Measurements from ENCODE around the gene FAM222A.
"Not testable (repeated sequence)": the region's sequence is repeated elsewhere in the genome, so short reads cannot be mapped to it uniquely, and the experiment has no call there.

DNA sequence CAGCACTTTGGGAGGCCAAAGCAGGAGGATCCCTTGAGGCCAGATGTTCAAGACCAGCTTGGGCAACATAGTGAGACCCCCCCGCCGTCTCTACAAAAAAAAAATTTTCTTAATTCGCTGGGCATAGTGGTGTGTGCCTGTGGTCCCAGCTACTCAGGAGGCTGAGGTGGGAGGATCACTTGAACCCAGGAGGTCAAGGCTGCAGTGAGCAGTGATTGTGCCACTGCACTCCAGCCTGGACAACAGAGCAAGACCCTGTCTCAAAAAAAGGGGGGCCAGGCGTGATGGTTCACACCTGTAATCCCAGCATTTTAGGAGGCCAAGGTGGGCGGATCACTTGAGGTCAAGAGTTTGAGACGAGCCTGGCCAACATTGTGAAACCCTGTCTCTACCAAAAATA lies 19.0 kb upstream of the FAM222A start:
- TF ChIP-seq, protein P1, sequence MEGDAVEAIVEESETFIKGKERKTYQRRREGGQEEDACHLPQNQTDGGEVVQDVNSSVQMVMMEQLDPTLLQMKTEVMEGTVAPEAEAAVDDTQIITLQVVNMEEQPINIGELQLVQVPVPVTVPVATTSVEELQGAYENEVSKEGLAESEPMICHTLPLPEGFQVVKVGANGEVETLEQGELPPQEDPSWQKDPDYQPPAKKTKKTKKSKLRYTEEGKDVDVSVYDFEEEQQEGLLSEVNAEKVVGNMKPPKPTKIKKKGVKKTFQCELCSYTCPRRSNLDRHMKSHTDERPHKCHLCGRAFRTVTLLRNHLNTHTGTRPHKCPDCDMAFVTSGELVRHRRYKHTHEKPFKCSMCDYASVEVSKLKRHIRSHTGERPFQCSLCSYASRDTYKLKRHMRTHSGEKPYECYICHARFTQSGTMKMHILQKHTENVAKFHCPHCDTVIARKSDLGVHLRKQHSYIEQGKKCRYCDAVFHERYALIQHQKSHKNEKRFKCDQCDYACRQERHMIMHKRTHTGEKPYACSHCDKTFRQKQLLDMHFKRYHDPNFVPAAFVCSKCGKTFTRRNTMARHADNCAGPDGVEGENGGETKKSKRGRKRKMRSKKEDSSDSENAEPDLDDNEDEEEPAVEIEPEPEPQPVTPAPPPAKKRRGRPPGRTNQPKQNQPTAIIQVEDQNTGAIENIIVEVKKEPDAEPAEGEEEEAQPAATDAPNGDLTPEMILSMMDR (IDR thresholded peaks at IDR 0.05), result not testable (repeated sequence)
- not testable (repeated sequence) for TF ChIP-seq TCF7L2 (IDR thresholded peaks at IDR 0.05; ENCODE audit: low read depth, low read length); POLR2AphosphoS5 (IDR thresholded peaks at IDR 0.05; ENCODE audit: low read depth, low read length); SIN3A (IDR thresholded peaks at IDR 0.05; ENCODE audit: borderline replicate concordance, insufficient read depth, low read depth, low read length)
- TF ChIP-seq, protein P2, sequence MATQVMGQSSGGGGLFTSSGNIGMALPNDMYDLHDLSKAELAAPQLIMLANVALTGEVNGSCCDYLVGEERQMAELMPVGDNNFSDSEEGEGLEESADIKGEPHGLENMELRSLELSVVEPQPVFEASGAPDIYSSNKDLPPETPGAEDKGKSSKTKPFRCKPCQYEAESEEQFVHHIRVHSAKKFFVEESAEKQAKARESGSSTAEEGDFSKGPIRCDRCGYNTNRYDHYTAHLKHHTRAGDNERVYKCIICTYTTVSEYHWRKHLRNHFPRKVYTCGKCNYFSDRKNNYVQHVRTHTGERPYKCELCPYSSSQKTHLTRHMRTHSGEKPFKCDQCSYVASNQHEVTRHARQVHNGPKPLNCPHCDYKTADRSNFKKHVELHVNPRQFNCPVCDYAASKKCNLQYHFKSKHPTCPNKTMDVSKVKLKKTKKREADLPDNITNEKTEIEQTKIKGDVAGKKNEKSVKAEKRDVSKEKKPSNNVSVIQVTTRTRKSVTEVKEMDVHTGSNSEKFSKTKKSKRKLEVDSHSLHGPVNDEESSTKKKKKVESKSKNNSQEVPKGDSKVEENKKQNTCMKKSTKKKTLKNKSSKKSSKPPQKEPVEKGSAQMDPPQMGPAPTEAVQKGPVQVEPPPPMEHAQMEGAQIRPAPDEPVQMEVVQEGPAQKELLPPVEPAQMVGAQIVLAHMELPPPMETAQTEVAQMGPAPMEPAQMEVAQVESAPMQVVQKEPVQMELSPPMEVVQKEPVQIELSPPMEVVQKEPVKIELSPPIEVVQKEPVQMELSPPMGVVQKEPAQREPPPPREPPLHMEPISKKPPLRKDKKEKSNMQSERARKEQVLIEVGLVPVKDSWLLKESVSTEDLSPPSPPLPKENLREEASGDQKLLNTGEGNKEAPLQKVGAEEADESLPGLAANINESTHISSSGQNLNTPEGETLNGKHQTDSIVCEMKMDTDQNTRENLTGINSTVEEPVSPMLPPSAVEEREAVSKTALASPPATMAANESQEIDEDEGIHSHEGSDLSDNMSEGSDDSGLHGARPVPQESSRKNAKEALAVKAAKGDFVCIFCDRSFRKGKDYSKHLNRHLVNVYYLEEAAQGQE (IDR thresholded peaks at IDR 0.05; ENCODE audit: insufficient read depth in 1 of 2, low read depth in 2 of 2, low read length in 1 of 2), result not testable (repeated sequence)
